ENCODE measurements around the gene TUBA4A. TPM values are rescaled to one million over a fixed set of nuclear protein-coding genes. Genes with fewer than 3 reads are reported as not detected.
"Not testable (repeated sequence)": the region's sequence is repeated elsewhere in the genome, so short reads cannot be mapped to it uniquely, and the experiment has no call there.

Gene TUBA4A
- total and polyA plus RNA-seq, 2 experiments from 2014 or later = 1.6 to 6.5 TPM

DNA sequence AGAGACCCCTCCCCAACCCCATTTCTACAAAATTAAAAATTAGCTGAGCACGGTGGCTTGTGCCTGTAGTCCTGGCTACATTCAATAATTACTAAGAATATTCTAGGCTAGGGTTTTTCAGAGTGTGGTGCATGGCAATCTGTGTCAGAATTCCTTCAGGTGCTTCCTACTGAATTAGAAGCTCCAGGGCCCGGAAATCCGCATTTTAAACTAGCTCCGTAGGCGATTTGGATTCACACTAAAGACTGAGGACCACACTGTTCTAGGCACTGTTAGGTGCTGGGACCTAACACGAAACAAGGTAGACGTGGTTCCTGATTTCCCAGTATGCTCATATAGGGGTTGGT is 47.8 kb downstream of the TUBA4A start:
- Histone ChIP-seq H3K4me1 (ENCODE audit: low read depth) (no peaks in the 10 kb centered on the region), H3K9me3 (ENCODE audit: low read depth) (no peaks in the 10 kb centered on the region), H3K27me3 (no peaks in the 10 kb centered on the region), H3K27ac (peak overlapping the region; percentile 86), H3K36me3 (peaks cover 8% of the 10 kb centered on the region), H3K4me3 (peak overlapping the region; percentile 69)
- DNase-seq (ENCODE audit: low read depth in 1 of 2, low spot score in 1 of 2) = no peak
- TF ChIP-seq, protein P1, sequence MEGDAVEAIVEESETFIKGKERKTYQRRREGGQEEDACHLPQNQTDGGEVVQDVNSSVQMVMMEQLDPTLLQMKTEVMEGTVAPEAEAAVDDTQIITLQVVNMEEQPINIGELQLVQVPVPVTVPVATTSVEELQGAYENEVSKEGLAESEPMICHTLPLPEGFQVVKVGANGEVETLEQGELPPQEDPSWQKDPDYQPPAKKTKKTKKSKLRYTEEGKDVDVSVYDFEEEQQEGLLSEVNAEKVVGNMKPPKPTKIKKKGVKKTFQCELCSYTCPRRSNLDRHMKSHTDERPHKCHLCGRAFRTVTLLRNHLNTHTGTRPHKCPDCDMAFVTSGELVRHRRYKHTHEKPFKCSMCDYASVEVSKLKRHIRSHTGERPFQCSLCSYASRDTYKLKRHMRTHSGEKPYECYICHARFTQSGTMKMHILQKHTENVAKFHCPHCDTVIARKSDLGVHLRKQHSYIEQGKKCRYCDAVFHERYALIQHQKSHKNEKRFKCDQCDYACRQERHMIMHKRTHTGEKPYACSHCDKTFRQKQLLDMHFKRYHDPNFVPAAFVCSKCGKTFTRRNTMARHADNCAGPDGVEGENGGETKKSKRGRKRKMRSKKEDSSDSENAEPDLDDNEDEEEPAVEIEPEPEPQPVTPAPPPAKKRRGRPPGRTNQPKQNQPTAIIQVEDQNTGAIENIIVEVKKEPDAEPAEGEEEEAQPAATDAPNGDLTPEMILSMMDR (IDR thresholded peaks at IDR 0.05; ENCODE audit: low read depth, low read length) = no peak

DNA sequence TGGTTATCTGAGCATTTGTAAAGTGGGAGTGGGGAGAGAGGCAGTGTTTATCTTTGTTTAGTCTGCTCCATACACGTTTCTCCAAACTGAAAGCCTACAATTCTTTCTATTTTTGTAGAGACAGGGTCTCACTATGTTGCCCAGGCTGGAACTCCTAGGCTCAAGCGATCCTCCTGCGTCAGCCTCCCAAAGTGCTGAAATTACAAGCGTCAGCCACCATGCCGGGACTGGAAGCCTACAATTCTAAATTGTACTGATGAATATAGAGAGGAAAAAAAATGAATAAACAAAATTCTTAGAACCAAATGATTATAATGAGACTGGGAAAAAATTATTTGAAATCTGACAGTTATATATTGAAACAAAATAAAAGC is 48.6 kb downstream of the TUBA4A start:
- no peaks in the 10 kb centered on the region for H3K27me3 ChIP-seq
- TF ChIP-seq, protein P1 (IDR thresholded peaks at IDR 0.05; ENCODE audit: low read depth, low read length) = no peak

DNA sequence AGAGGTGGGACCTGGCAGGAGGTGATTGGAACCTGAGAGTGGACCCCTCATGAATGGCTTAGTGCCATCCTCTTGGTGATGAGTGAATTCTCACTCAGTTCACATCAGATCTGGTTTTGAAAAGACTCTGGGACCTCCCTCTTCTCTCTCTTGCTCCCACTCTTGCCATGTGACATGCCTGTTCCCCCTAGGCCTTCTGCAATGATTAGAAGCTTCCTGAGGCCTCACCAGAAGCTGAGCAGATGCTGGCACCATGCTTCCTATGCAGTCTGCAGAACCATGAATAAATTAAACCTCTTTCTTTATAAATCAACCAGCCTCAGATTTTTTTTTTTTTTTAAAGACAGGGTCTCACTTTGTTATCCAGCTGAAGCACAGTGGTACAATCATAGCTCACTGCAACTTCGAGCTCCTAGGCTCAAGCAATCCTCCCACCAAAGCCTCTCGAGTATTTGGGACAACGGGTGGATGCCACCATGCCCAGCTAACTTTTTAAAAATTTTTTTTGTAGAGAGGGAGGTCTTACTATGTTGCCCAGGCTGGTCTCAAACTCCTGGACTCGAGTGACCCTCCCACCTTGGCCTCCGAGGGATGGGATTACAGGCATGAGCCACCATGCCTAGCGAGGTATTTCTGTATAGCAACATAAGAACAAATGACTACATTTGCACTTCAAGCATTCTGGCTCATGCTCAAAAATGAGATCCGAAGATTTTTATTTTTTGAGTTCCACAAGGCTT is 49.1 kb downstream of the TUBA4A start:
- TF ChIP-seq, protein P1 (IDR thresholded peaks at IDR 0.05; ENCODE audit: low read depth, low read length) = no peak
- Histone ChIP-seq H3K9me3 (ENCODE audit: low read depth) (no peaks in the 10 kb centered on the region), H3K36me3 (peaks cover 8% of the 10 kb centered on the region), H3K27ac (no peak overlapping the region), H3K27me3 (no peaks in the 10 kb centered on the region), H3K4me3 (no peak overlapping the region), H3K4me1 (ENCODE audit: low read depth) (no peaks in the 10 kb centered on the region)
- no peak for DNase-seq (ENCODE audit: low read depth in 1 of 2, low spot score in 1 of 2)

More for the DNA sequence above, 48.6 kb downstream of the TUBA4A start:
- no peak for DNase-seq (ENCODE audit: low read depth in 1 of 2, low spot score in 1 of 2)
- Histone ChIP-seq H3K36me3 (peaks cover 8% of the 10 kb centered on the region), H3K9me3 (ENCODE audit: low read depth) (no peaks in the 10 kb centered on the region), H3K27ac (no peak overlapping the region), H3K4me3 (no peak overlapping the region), H3K4me1 (ENCODE audit: low read depth) (no peaks in the 10 kb centered on the region)

DNA sequence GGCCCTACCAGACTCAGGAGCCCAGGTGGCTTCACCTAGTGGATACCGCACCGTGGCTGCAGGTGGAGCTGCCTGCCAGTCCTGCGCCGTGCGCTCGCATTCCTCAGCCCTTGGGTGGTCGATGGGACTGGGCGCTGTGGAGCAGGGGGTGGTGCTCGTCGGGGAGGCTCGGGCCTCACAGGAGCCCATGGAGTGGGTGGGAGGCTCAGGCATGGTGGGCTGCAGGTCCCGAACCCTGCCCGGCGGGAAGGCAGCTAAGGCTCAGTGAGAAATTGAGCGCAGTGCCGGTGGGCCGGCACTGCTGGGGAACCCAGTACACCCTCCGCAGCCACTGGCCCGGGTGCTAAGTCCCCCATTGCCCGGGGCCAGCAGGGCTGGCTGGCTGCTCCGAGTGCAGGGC is 52.4 kb downstream of the TUBA4A start:
- H3K27ac ChIP-seq; H3K9me3 ChIP-seq (ENCODE audit: low read depth); H3K4me1 ChIP-seq (ENCODE audit: low read depth); H3K36me3 ChIP-seq; DNase-seq (ENCODE audit: low read depth in 1 of 2, low spot score in 1 of 2); H3K4me3 ChIP-seq; H3K27me3 ChIP-seq: not testable (repeated sequence)

DNA sequence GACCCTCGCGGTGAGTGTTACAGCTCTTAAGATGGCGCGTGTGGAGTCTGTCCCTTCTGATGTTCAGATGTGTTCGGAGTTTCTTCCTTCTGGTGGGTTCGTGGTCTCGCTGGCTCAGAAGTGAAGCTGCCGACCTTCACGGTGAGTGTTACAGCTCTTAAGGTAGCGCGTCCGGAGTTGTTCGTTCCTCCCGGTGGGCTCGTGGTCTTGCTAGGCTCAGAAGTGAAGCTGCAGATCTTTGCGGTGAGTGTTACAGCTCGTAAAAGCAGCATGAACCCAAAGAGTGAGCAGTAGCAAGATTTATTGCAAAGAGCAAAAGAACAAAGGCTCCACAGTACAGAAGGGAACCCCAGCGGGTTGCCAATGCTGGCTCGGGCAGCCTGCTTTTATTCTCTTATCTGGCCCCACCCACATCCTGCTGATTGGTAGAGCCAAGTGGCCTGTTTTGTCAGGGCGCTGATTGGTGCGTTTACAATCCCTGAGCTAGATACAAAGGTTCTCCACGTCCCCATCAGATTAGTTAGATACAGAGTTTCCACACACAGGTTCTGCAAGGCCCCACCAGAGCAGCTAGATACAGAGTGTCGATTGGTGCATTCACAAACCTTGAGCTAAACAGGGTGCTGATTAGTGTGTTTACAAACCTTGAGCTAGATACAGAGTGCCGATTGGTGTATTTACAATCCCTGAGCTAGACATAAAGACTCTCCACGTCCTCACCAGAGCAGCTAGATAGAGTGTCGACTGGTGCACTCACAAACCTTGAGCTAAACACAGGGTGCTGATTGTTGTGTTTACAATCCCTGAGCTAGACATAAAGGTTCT is 53.0 kb downstream of the TUBA4A start:
- not testable (repeated sequence) for H3K36me3 ChIP-seq; H3K4me3 ChIP-seq; H3K9me3 ChIP-seq (ENCODE audit: low read depth); H3K27ac ChIP-seq; H3K4me1 ChIP-seq (ENCODE audit: low read depth); DNase-seq (ENCODE audit: low read depth in 1 of 2, low spot score in 1 of 2); H3K27me3 ChIP-seq

Other genes with a start within 250 kb of the TUBA4A start
- gene CFAP65, start 212.4 kb downstream of the TUBA4A start, total RNA-seq = 0.07 and 2.2 TPM in 2 replicates
- 0.12 and 0.45 TPM in 2 replicates for gene CFAP65, start 212.4 kb downstream of the TUBA4A start, polyA plus RNA-seq
- not detected in 2 replicates for gene IHH, start 193.0 kb downstream of the TUBA4A start, total RNA-seq
- gene IHH, start 193.0 kb downstream of the TUBA4A start, polyA plus RNA-seq = not detected in 2 replicates
- 8.4 and 12.9 TPM in 2 replicates for gene NHEJ1, start 93.1 kb downstream of the TUBA4A start, total RNA-seq
- gene NHEJ1, start 93.1 kb downstream of the TUBA4A start, polyA plus RNA-seq = 7.7 and 9.4 TPM in 2 replicates
- gene SLC23A3, start 83.9 kb downstream of the TUBA4A start, total RNA-seq = 0.09 TPM in 1 of 2 replicates, not detected in the other
- gene SLC23A3, start 83.9 kb downstream of the TUBA4A start, polyA plus RNA-seq = 0.11 TPM in 1 of 2 replicates, not detected in the other
- gene CNPPD1, start 77.0 kb downstream of the TUBA4A start, total RNA-seq = 42.1 and 42.6 TPM in 2 replicates
- gene CNPPD1, start 77.0 kb downstream of the TUBA4A start, polyA plus RNA-seq = 70.2 and 81.9 TPM in 2 replicates
- gene RETREG2, start 75.6 kb downstream of the TUBA4A start, total RNA-seq = 72.0 and 74.0 TPM in 2 replicates
- 77.6 and 101 TPM in 2 replicates for gene RETREG2, start 75.6 kb downstream of the TUBA4A start, polyA plus RNA-seq
- gene ZFAND2B, start 47.1 kb downstream of the TUBA4A start, total RNA-seq = 32.6 and 35.4 TPM in 2 replicates
- gene ZFAND2B, start 47.1 kb downstream of the TUBA4A start, polyA plus RNA-seq = 49.0 and 54.8 TPM in 2 replicates
- 9.6 and 24.2 TPM in 2 replicates for gene ABCB6, start 35.0 kb downstream of the TUBA4A start, total RNA-seq
- gene ABCB6, start 35.0 kb downstream of the TUBA4A start, polyA plus RNA-seq = 24.2 and 32.9 TPM in 2 replicates
- gene ATG9A, start 24.3 kb downstream of the TUBA4A start, total RNA-seq = 71.4 and 75.1 TPM in 2 replicates
- gene ATG9A, start 24.3 kb downstream of the TUBA4A start, polyA plus RNA-seq = 74.3 and 85.0 TPM in 2 replicates
- gene ANKZF1, start 24.1 kb downstream of the TUBA4A start, total RNA-seq = 100 and 139 TPM in 2 replicates
- gene ANKZF1, start 24.1 kb downstream of the TUBA4A start, polyA plus RNA-seq = 135 and 175 TPM in 2 replicates
- gene GLB1L, start 8.5 kb downstream of the TUBA4A start, total RNA-seq = 10.4 TPM in 2 replicates
- gene GLB1L, start 8.5 kb downstream of the TUBA4A start, polyA plus RNA-seq = 3.3 and 12.0 TPM in 2 replicates
- 28.5 and 31.6 TPM in 2 replicates for gene STK16, start 8.4 kb downstream of the TUBA4A start, total RNA-seq
- 12.1 and 15.8 TPM in 2 replicates for gene STK16, start 8.4 kb downstream of the TUBA4A start, polyA plus RNA-seq
- not detected in 2 replicates for gene TUBA4B, start 675 bp downstream of the TUBA4A start, total RNA-seq
- not detected in 2 replicates for gene TUBA4B, start 675 bp downstream of the TUBA4A start, polyA plus RNA-seq
- 182 and 223 TPM in 2 replicates for gene DNAJB2, start 25.4 kb upstream of the TUBA4A start, total RNA-seq
- gene DNAJB2, start 25.4 kb upstream of the TUBA4A start, polyA plus RNA-seq = 60.6 and 61.0 TPM in 2 replicates
- gene PTPRN, start 55.5 kb upstream of the TUBA4A start, total RNA-seq = 0.36 and 1.2 TPM in 2 replicates
- gene PTPRN, start 55.5 kb upstream of the TUBA4A start, polyA plus RNA-seq = 0.22 and 1.4 TPM in 2 replicates
- not detected in 2 replicates for gene RESP18, start 78.8 kb upstream of the TUBA4A start, total RNA-seq
- gene RESP18, start 78.8 kb upstream of the TUBA4A start, polyA plus RNA-seq = not detected in 2 replicates
- gene DNPEP, start 134.0 kb upstream of the TUBA4A start, total RNA-seq = 67.2 and 70.4 TPM in 2 replicates
- 104 and 117 TPM in 2 replicates for gene DNPEP, start 134.0 kb upstream of the TUBA4A start, polyA plus RNA-seq
- gene DES, start 164.5 kb upstream of the TUBA4A start, total RNA-seq = 37.2 and 47.0 TPM in 2 replicates
- gene DES, start 164.5 kb upstream of the TUBA4A start, polyA plus RNA-seq = 17.5 and 20.4 TPM in 2 replicates
- 275 and 292 TPM in 2 replicates for gene SPEG, start 180.9 kb upstream of the TUBA4A start, total RNA-seq
- gene SPEG, start 180.9 kb upstream of the TUBA4A start, polyA plus RNA-seq = 185 and 188 TPM in 2 replicates
- 35.0 and 45.5 TPM in 2 replicates for gene GMPPA, start 245.0 kb upstream of the TUBA4A start, total RNA-seq
- 52.7 and 67.5 TPM in 2 replicates for gene GMPPA, start 245.0 kb upstream of the TUBA4A start, polyA plus RNA-seq

Measured in cardiac muscle cell (in vitro differentiated cells and primary cell).